Fibroblast of peridontal ligament (primary cell): ENCODE measurements around the gene PRUNE2.

Experiments
- DNase-seq: peaks from one replicate; pipeline ENCODE4 v3.0.0-alpha.2; 2010; ENCODE audit errors: extremely low read depth

Gene PRUNE2

GRCh38 chr9:76902395-76902794 is 3.5 kb downstream of the PRUNE2 start:
- DNase-seq = no peak

- no peak for DNase-seq
These were observed 4.1 kb downstream of the PRUNE2 start for GRCh38 chr9:76901801-76902200.

GRCh38 chr9:76900884-76901440 is 5.0 kb downstream of the PRUNE2 start:
- no peak for DNase-seq

- no peak for DNase-seq
These were observed 7.1 kb downstream of the PRUNE2 start for GRCh38 chr9:76898786-76899185.

- DNase-seq = no peak
These were observed 7.9 kb downstream of the PRUNE2 start for GRCh38 chr9:76897804-76898525.

GRCh38 chr9:76896035-76896434 is 9.9 kb downstream of the PRUNE2 start:
- DNase-seq = no peak

- DNase-seq = no peak
These were observed 10.7 kb downstream of the PRUNE2 start for GRCh38 chr9:76895186-76895585.

- no peak for DNase-seq
These were observed 11.7 kb downstream of the PRUNE2 start for GRCh38 chr9:76894198-76894597.

GRCh38 chr9:76893395-76893932 is 12.4 kb downstream of the PRUNE2 start:
- no peak for DNase-seq

- no peak for DNase-seq
These were observed 14.0 kb downstream of the PRUNE2 start for GRCh38 chr9:76891874-76892273.

- DNase-seq = no peak
These were observed 14.6 kb downstream of the PRUNE2 start for GRCh38 chr9:76891279-76891678.

GRCh38 chr9:76887951-76888350 is 18.0 kb downstream of the PRUNE2 start:
- DNase-seq = no peak

- DNase-seq = peak; percentile 18
These were observed 18.7 kb downstream of the PRUNE2 start for GRCh38 chr9:76887003-76887821.

- DNase-seq = no peak
These were observed 19.6 kb downstream of the PRUNE2 start for GRCh38 chr9:76886318-76886717.

GRCh38 chr9:76884823-76885222 is 21.1 kb downstream of the PRUNE2 start:
- no peak for DNase-seq

- no peak for DNase-seq
These were observed 22.5 kb downstream of the PRUNE2 start for GRCh38 chr9:76883341-76883855.

GRCh38 chr9:76882686-76883085 is 23.2 kb downstream of the PRUNE2 start:
- no peak for DNase-seq

- no peak for DNase-seq
These were observed 25.7 kb downstream of the PRUNE2 start for GRCh38 chr9:76880210-76880609.

- no peak for DNase-seq
These were observed 27.0 kb downstream of the PRUNE2 start for GRCh38 chr9:76878933-76879332.

GRCh38 chr9:76877961-76878360 is 28.0 kb downstream of the PRUNE2 start:
- no peak for DNase-seq

GRCh38 chr9:76876098-76876497 is 29.8 kb downstream of the PRUNE2 start:
- peak; percentile 62 for DNase-seq

- no peak for DNase-seq
These were observed 32.1 kb downstream of the PRUNE2 start for GRCh38 chr9:76873821-76874220.
